Transverse colon (tissue), 3 donors: ENCODE data around the gene XPNPEP3.

Source experiments
- POLR2A ChIP-seq: fragments of 450-650 bp; IDR thresholded peaks from one replicate; pipeline ENCODE4 v1.6.1; 2016; ENCODE audit warnings: antibody characterized with exemption, mild to moderate bottlenecking, moderate library complexity
- TF ChIP-seq, protein P1 (sequence below), 5 experiments: fragments of 200-600 bp in 3 of 5; fragments of 450-650 bp in 2 of 5; sonication (generic) in 3 of 5; IDR thresholded peaks; 1 replicate in 2 of 5; 2 replicates in 3 of 5; pipeline ENCODE4 v1.5.1; 2016 to 2017; ENCODE audit warnings: antibody characterized with exemption in 5 of 5, inconsistent platforms in 3 of 5, mild to moderate bottlenecking in 2 of 5, moderate library complexity in 1 of 5

DNA sequence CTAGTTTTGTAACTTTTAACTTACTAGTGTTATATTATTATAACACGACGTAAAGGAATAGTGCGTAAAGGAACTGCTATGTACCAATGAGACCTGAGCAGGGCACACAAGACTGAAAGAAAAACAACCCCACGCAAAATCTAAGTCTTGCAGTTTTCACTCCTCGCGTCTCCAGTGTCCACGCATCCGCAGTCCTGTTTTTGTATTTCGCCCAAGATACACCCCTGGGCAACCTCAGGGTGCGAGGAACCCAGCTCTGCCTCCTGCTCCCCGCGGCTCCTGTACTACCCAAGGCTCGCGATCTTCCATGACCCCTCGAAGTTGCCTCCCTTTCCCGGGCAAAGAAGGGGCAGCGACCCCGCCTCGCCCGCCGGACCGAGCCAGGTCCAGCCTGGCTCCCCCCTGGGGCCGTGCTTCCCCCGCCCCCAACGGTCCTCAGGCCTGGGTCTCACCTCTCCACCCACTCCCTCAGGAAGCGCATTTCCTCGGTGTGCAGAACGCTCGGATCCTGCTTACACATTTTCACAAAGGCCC is 902 bp upstream of the XPNPEP3 start:
- TF ChIP-seq, protein P1, sequence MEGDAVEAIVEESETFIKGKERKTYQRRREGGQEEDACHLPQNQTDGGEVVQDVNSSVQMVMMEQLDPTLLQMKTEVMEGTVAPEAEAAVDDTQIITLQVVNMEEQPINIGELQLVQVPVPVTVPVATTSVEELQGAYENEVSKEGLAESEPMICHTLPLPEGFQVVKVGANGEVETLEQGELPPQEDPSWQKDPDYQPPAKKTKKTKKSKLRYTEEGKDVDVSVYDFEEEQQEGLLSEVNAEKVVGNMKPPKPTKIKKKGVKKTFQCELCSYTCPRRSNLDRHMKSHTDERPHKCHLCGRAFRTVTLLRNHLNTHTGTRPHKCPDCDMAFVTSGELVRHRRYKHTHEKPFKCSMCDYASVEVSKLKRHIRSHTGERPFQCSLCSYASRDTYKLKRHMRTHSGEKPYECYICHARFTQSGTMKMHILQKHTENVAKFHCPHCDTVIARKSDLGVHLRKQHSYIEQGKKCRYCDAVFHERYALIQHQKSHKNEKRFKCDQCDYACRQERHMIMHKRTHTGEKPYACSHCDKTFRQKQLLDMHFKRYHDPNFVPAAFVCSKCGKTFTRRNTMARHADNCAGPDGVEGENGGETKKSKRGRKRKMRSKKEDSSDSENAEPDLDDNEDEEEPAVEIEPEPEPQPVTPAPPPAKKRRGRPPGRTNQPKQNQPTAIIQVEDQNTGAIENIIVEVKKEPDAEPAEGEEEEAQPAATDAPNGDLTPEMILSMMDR (IDR thresholded peaks at IDR 0.05), result no peak
- no peak for TF ChIP-seq POLR2A
